Measurements from ENCODE around the gene HADHB.
"Not testable (repeated sequence)": the region's sequence is repeated elsewhere in the genome, so short reads cannot be mapped to it uniquely, and the experiment has no call there.

HADHB gene

GRCh38 chr2:26245810-26246209, 1.1 kb downstream of the HADHB start:
- no peak for DNase-seq

- DNase-seq: no peak
These were observed 2.1 kb downstream of the HADHB start for GRCh38 chr2:26246818-26247217.

GRCh38 chr2:26249625-26250024, 4.9 kb downstream of the HADHB start:
- DNase-seq: no peak

DNA sequence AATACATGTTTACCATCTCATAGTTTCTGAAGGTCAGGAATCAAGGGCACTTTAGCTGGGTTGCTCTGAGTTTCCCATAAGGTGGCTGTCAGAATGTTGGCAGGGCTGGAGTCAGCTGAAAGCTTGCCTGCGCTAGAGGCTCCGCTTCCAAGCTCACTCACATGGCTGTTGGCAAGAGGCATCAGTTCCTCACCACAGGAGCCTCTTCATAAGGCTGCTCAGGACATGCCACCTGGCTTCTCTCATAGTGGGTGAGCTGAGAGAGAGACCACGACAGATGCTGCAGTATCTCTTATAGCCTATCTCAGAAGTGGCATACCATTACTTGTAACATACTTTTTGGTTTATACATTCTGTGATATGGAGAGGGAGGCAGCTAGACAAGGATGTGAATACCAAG, 7.2 kb downstream of the HADHB start:
- no peak for DNase-seq

GRCh38 chr2:26255759-26256384, 11.1 kb downstream of the HADHB start:
- DNase-seq: no peak

- not testable (repeated sequence) for DNase-seq
These were observed 14.1 kb downstream of the HADHB start for GRCh38 chr2:26258836-26259235.

DNA sequence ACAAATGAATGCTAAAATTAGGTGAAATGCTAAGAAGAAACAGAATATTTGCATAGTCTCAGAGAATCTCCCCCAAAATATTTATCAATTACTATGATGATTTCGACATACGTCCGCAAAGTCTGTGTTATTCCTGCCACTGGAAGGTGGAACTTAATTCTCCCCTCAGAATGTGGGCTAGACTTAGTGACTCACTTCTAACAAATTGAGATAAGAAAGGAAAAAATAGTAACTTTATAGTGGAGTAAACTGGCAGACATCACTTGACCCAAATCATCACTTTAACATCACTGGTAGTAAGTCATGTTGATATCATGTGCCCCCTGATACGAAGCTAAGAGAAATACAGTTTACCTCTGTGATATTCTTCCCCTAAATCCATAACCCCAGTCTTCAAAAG, 23.5 kb downstream of the HADHB start:
- no peak for DNase-seq

DNA sequence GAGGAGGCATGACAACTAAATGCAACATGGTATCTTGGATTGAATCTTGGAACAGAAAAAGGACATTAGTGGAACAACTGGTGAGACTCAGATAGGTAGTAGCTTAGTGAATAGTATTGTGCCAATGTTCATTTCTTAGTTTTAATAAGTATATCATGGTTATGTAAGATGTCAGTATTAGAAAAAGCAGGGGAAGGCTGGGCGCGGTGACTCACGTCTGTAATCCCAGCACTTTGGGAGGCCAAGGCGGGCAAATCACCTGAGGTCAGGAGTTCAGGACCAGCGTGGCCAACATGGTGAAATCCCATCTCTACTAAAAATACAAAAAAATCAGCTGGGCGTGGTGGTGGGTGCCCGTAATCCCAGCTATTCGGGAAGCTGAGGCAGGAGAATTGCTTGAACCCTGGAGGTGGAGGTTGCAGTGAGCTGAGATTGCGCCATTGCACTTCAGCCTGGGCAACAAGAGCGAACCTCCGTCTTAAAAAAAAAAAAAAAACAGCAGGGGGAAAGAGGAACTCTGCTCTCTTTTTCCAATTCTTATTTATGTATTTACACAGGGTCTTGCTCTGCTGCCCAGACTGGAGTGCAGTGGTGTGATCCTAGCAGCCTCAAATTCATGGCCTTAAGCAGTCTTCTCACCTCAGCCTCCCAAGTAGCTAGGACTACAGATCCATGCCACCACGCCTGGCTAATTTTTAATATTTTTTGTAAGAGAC, 24.1 kb downstream of the HADHB start:
- DNase-seq: not testable (repeated sequence)

DNA sequence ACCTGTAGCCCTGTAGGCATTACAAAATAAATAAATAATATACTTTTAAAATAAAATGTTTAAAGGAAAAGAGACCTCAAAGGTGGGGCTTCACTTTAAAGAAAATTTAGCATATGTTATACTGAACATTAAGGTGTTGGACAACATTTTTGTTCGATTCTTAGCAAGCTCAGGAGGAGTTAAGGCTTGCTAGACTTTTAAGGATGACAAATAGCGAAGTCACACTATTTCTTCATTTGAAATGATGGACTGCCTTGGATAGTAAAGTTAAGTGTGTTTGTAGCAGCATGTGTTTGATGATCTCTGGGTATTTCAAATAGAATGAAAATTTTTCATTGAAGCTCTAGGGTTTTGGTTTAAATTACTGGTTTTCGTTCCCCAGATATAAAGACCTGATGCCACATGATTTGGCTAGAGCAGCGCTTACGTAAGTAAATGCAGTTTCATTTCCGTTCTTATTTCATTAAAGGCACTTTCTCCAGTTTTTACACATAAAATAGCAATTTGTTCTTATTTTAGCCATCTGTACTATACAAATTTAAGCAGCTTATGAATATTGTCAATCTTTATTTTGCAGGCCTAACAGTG, 24.9 kb downstream of the HADHB start:
- no peak for DNase-seq

DNA sequence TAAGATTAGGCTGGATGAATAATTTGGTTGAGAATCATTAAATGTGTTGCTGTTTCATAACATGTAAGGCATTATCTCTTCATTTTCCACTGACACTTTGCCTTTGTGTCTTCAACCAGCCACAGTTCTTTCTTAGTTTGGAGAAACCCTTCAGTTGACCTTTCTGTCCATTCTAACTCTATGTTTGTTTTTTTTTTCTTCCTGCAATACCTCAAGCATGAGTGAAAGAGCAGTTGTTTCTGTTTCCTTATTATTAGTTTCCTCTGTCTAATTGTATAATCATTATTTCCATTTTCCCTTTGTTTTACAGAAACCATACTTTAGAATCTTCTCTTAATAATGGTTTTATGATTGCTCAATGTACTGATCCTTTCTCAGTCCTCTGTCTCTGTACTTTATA, 25.6 kb downstream of the HADHB start:
- DNase-seq: no peak

DNA sequence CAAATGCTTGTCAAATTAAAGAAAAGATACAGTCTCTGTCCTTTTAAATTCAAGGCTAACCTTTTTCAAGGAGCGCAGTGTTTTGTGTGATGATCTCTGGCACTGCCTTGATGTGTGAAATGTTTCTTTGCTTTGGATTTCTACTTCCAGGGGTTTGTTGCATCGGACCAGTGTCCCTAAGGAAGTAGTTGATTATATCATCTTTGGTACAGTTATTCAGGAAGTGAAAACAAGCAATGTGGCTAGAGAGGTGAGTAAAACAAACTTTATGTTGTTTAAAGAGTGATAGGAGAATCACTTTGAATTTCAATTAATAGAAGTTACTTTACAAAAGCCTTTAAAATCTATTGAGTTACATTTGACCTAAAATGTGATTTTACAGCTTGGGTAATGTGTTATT, 28.8 kb downstream of the HADHB start:
- no peak for DNase-seq

DNA sequence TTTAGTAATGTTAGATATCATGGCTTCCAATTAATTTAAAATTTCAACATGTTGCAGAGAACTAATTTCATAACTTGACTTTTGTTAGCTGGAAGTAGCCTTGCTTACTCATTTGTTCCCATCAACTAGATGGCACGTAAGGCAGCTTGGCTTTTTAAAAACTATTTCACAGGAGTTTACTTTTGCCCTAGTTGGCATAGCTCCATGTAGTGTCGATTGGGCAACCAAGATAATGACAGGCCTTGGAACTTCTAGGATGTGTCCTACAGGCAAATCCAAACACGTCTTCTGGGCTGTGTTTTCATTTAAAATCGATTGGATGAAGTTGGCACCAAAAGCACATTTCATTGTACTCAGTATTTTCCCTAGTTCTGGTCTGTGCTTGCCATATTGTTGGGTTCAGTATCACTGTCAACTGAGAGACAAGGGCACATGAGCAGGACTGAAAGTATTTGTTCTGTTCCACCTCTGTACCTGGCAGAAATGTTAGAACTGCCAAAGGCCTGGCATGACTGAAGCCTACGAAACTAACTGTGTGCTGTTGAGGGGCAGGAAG, 29.4 kb downstream of the HADHB start:
- no peak for DNase-seq

DNA sequence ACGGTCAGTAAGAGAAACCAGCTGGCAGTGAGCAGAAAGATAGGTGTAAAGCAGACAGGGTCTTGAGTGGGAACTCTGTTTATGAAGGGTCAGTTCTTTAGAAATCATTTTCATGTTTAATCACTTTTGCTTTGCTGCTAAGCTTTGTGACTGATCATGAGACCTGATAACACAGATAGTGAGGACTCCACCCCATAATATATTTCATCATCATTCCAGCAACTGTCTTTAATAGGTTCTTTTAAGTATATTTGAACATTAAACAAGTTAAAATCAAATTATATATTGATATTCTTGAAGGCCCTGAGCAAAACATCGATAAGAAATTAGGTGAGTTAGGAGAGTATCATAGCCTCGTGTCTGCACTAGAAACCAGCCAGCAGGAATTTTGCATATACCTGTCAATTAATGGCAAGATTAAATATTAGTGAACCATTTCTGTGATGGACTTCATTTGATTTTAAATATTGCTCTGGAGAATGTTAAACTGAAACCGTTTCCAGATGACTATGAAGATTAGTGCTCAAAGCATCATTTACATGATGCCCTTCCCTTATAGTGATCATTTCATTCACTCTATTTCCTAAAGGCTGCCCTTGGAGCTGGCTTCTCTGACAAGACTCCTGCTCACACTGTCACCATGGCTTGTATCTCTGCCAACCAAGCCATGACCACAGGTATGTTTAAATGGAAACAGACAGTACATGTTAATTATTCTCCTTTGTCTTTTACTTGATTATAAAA, 31.9 kb downstream of the HADHB start:
- DNase-seq: no peak

GRCh38 chr2:26279886-26280285, 35.1 kb downstream of the HADHB start:
- no peak for DNase-seq

- DNase-seq: no peak
These were observed 36.5 kb downstream of the HADHB start for GRCh38 chr2:26281226-26281625.

- DNase-seq: no peak
These were observed 38.9 kb downstream of the HADHB start for GRCh38 chr2:26283606-26284005.

GRCh38 chr2:26284132-26284531, 39.4 kb downstream of the HADHB start:
- no peak for DNase-seq

DNA sequence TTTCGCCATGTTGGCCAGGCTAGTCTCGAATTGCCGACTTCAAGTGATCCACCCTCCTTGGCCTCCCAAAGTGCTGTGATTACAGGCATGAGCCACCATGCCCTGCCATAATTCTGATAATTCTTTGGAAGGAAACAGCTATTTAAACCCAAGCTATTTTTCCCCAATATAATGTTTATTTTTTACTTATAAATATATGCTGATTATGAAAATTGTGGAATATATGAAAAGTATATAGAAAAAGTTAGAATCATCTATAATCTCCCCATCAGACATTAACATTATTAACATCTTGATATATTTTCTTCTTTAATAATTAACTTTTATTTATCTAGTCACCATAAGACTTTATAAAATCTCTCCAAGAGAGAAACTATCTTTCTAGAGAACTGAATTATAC, 41.2 kb downstream of the HADHB start:
- no peak for DNase-seq

DNA sequence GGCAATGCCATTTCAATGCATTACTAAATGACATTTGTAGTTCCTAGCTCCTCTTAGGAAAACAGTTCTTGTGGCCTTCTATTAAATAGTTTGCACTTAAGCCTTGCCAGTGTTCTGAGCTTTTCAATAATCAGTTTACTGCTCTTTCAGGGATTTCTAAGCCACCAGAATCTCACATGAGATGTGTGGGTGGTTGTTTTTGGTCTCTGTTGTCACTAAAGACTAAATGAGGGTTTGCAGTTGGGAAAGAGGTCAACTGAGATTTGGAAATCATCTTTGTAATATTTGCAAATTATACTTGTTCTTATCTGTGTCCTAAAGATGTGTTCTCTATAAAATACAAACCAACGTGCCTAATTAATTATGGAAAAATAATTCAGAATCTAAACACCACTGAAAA, 45.3 kb downstream of the HADHB start:
- no peak for DNase-seq

- DNase-seq: no peak
These were observed 47.9 kb downstream of the HADHB start for GRCh38 chr2:26292646-26293045.

GRCh38 chr2:26295511-26295910, 50.8 kb downstream of the HADHB start:
- DNase-seq: no peak

DNA sequence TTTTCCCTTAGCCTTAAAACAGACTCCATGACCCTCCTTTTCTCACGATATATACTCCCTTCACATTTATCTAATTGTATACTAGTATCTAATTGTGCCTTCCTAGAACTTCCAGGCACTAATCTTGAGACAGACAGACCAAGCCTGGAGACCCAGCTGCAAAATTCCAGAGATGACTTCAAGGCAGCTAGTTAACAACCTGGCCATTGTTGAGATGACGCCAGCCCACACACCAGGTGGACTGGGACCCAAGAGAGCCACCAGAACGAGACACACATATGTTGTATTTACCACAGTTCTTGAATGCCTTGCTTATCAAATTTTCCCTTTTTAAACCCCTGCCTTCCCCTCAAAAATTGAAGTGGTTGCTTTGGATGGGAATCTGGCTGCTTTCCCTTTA, 52.3 kb downstream of the HADHB start:
- no peak for DNase-seq

- DNase-seq: no peak
These were observed 53.5 kb downstream of the HADHB start for GRCh38 chr2:26298286-26298637.

All from CD4-positive, alpha-beta T cell treated with Interleukin-15 for 1 hour (primary cell).